Type B pancreatic cell (in vitro differentiated cells): Measurements from ENCODE around the gene AKT2. TPM values are rescaled to one million over a fixed set of nuclear protein-coding genes. Genes with fewer than 3 reads are reported as not detected.

Source experiments
- DNase-seq: peaks from one replicate; pipeline ENCODE4 v3.0.0; 2021; ENCODE audit warnings: mixed read lengths; ENCODE audit not compliant: unreplicated experiment; ENCODE audit errors: extremely low spot score
- H3K27ac Mint-ChIP-seq: 2 replicates; pipeline ENCODE4 v1.8.0; 2021; ENCODE audit warnings: mild to moderate bottlenecking, mixed read lengths
- H3K27me3 Mint-ChIP-seq: 2 replicates; pipeline ENCODE4 v1.8.0; 2021; ENCODE audit warnings: mixed read lengths
- H3K36me3 Mint-ChIP-seq: 2 replicates; pipeline ENCODE4 v1.8.0; 2021; ENCODE audit warnings: mixed read lengths
- H3K4me1 Mint-ChIP-seq: one replicate; pipeline ENCODE4 v1.8.0; 2021; ENCODE audit warnings: mixed read lengths; ENCODE audit not compliant: unreplicated experiment
- H3K4me3 Mint-ChIP-seq: 2 replicates; pipeline ENCODE4 v1.8.0; 2021; ENCODE audit warnings: mild to moderate bottlenecking, mixed read lengths
- H3K9me3 Mint-ChIP-seq: 2 replicates; pipeline ENCODE4 v1.8.0; 2021; ENCODE audit warnings: mixed read lengths
- CTCF ChIP-seq: fragments of 200-600 bp; sonication (generic); conservative IDR thresholded peaks from 2 replicates; pipeline ENCODE4 v1.5.0; 2021; ENCODE audit warnings: antibody characterized with exemption, mild to moderate bottlenecking
- total RNA-seq: library from RNA; stranded (reverse); gene quantifications from 2 replicates; pipeline ENCODE4 v1.2.1, GENCODE V29; 2021; ENCODE audit warnings: low replicate concordance

The AKT2 gene
- total RNA-seq, 1 donor from 2014 or later: 149 TPM

- peaks cover 5% of the 10 kb centered on the region for H3K4me1 Mint-ChIP-seq
- H3K4me3 Mint-ChIP-seq: no peak overlapping the region
- H3K27me3 Mint-ChIP-seq: no peaks in the 10 kb centered on the region
- TF ChIP-seq CTCF: no peak
- peaks cover 10% of the 10 kb centered on the region for H3K36me3 Mint-ChIP-seq
- H3K27ac Mint-ChIP-seq: no peak overlapping the region
- no peaks in the 10 kb centered on the region for H3K9me3 Mint-ChIP-seq
- DNase-seq: no peak
Measured at GRCh38 chr19:40261631-40262030, 23.5 kb downstream of the AKT2 start.

GRCh38 chr19:40257096-40257517 is 28.0 kb downstream of the AKT2 start:
- Mint-ChIP-seq H3K9me3 (no peaks in the 10 kb centered on the region), H3K4me1 (peaks cover 12% of the 10 kb centered on the region), H3K36me3 (peaks cover 32% of the 10 kb centered on the region), H3K4me3 (no peak overlapping the region), H3K27ac (no peak overlapping the region), H3K27me3 (no peaks in the 10 kb centered on the region)
- DNase-seq: no peak
- TF ChIP-seq CTCF: no peak

- H3K27me3 Mint-ChIP-seq: no peaks in the 10 kb centered on the region
- H3K27ac Mint-ChIP-seq: no peak overlapping the region
- no peak for DNase-seq
- TF ChIP-seq CTCF: no peak
- no peaks in the 10 kb centered on the region for H3K9me3 Mint-ChIP-seq
- H3K4me1 Mint-ChIP-seq: peaks cover 12% of the 10 kb centered on the region
- peaks cover 33% of the 10 kb centered on the region for H3K36me3 Mint-ChIP-seq
- no peak overlapping the region for H3K4me3 Mint-ChIP-seq
Measured at GRCh38 chr19:40256512-40256911, 28.6 kb downstream of the AKT2 start.

GRCh38 chr19:40255619-40256166 is 29.5 kb downstream of the AKT2 start:
- Mint-ChIP-seq H3K27me3 (no peaks in the 10 kb centered on the region), H3K4me3 (no peak overlapping the region), H3K9me3 (no peaks in the 10 kb centered on the region), H3K27ac (no peak overlapping the region), H3K4me1 (peaks cover 12% of the 10 kb centered on the region), H3K36me3 (peaks cover 32% of the 10 kb centered on the region)
- TF ChIP-seq CTCF: no peak
- DNase-seq: no peak

GRCh38 chr19:40254714-40255418 is 30.3 kb downstream of the AKT2 start:
- Mint-ChIP-seq H3K9me3 (no peaks in the 10 kb centered on the region), H3K36me3 (peaks cover 30% of the 10 kb centered on the region), H3K27me3 (no peaks in the 10 kb centered on the region), H3K4me1 (peaks cover 12% of the 10 kb centered on the region), H3K27ac (no peak overlapping the region), H3K4me3 (no peak overlapping the region)
- DNase-seq: no peak
- no peak for TF ChIP-seq CTCF
